K562 (cell line): Measurements from ENCODE around the gene SFXN2. TPM values are rescaled to one million over a fixed set of nuclear protein-coding genes. Genes with fewer than 3 reads are reported as not detected.
A peak's percentile ranks its signal among the peaks of the same experiment; 100 is the strongest.

Source experiments
- ASH1L ChIP-seq: fragments of 450-650 bp; IDR thresholded peaks from 2 replicates; pipeline ENCODE4 v1.6.1; 2018; ENCODE audit warnings: borderline replicate concordance, mild to moderate bottlenecking, low read depth; ENCODE audit not compliant: partially characterized antibody
- BDP1 ChIP-seq: IDR thresholded peaks from 3 replicates; pipeline ENCODE4 v1.6.1; 2011; ENCODE audit not compliant: insufficient read length, insufficient read depth
- CTBP1 ChIP-seq: fragments of 450-650 bp; IDR thresholded peaks from 2 replicates; pipeline ENCODE4 v1.6.1; 2016; ENCODE audit warnings: borderline replicate concordance
- ESRRA ChIP-seq: fragments of 450-650 bp; IDR thresholded peaks from 2 replicates; pipeline ENCODE4 v1.6.1; 2014; ENCODE audit warnings: low read depth, mild to moderate bottlenecking, moderate library complexity, borderline replicate concordance
- FOSL1 ChIP-seq: fragments of 200-800 bp; sonication (Bioruptor generic); conservative IDR thresholded peaks from 2 replicates; pipeline ENCODE4 v1.6.1; 2016; ENCODE audit warnings: missing genetic modification characterization, missing compliant biosample characterization
- KLF1 ChIP-seq: fragments of 450-650 bp; IDR thresholded peaks from 2 replicates; pipeline ENCODE4 v1.6.1; 2016; ENCODE audit warnings: missing genetic modification characterization, missing compliant biosample characterization
- MAX ChIP-seq: sonication (generic); formaldehyde crosslinking; IDR thresholded peaks from 2 replicates; pipeline ENCODE4 v1.9.0; 2022; ENCODE audit warnings: mild to moderate bottlenecking, missing genetic modification reagents
- PPARD ChIP-seq: fragments of 250-450 bp; sonication (Bioruptor Pico); IDR thresholded peaks from 2 replicates; pipeline ENCODE4 v1.8.0; 2022; ENCODE audit warnings: inconsistent platforms, mild to moderate bottlenecking, moderate library complexity
- PRMT5 ChIP-seq: sonication (generic); formaldehyde crosslinking; IDR thresholded peaks from 2 replicates; pipeline ENCODE4 v1.5.0; 2020; ENCODE audit warnings: missing genetic modification reagents
- SMAD1 ChIP-seq: fragments of 150-350 bp; IDR thresholded peaks from 2 replicates; pipeline ENCODE4 v1.6.1; 2014; ENCODE audit warnings: low read length, low read depth; ENCODE audit not compliant: partially characterized antibody
- TAF1 ChIP-seq: IDR thresholded peaks from 2 replicates; pipeline ENCODE4 v1.6.1; 2011; ENCODE audit warnings: mild to moderate bottlenecking, low read length, moderate library complexity; ENCODE audit not compliant: insufficient read depth, control insufficient read depth, severe bottlenecking; ENCODE audit errors: extremely low read depth
- ZKSCAN1 ChIP-seq: fragments of 150-350 bp; IDR thresholded peaks from 2 replicates; pipeline ENCODE4 v1.6.1; 2016; ENCODE audit warnings: low read depth, low read length
- ZNF23 ChIP-seq: fragments of 250-450 bp; sonication (Bioruptor Pico); IDR thresholded peaks from 2 replicates; pipeline ENCODE4 v1.4.0; 2020; ENCODE audit warnings: mild to moderate bottlenecking
- ZNF431 ChIP-seq: sonication (generic); formaldehyde crosslinking; IDR thresholded peaks from 2 replicates; pipeline ENCODE4 v1.8.0; 2022; ENCODE audit warnings: mild to moderate bottlenecking, missing genetic modification reagents
- ZNF586 ChIP-seq: fragments of 450-650 bp; formaldehyde crosslinking; conservative IDR thresholded peaks from 2 replicates; pipeline ENCODE4 v1.4.0; 2020; ENCODE audit warnings: mild to moderate bottlenecking, moderate library complexity
- polyA plus RNA-seq, 8 experiments: library from polyadenylated mRNA; depleted of rRNA in 4 of 8; stranded (reverse) in 5 of 8; unstranded in 3 of 8; fragments of >200 nt; fragmentation: Nextera tagmentation in 2 of 8; fragmentation: Illumina TruSeq in 1 of 8; extraction: Ambion mirVana in 2 of 8; extraction: Trizol in 1 of 8; gene quantifications; 2 replicates each; pipeline versions ENCODE4 v1.2.1 to v1.2.3, GENCODE V29; 2011 to 2014; ENCODE audit warnings: inconsistent platforms in 1 of 8, missing spikeins in 1 of 8
- total RNA-seq, 7 experiments: library from RNA; depleted of rRNA in 6 of 7; stranded (reverse); fragments of >200 nt in 6 of 7; fragmentation: Illumina TruSeq in 2 of 7; extraction: Trizol in 2 of 7; gene quantifications; 2 replicates each; pipeline versions ENCODE4 v1.2.1 to v1.2.3, GENCODE V29; 2011 to 2021; ENCODE audit warnings: low replicate concordance in 1 of 7
- TF ChIP-seq, protein P1 (sequence below), 2 experiments: fragments of 450-650 bp in 1 of 2; IDR thresholded peaks; 2 replicates each; pipeline ENCODE4 v1.6.1; 2011 to 2017; ENCODE audit warnings: low read depth in 2 of 2, antibody characterized with exemption in 1 of 2, borderline replicate concordance in 1 of 2, low read length in 1 of 2, mild to moderate bottlenecking in 1 of 2, mixed read lengths in 1 of 2; ENCODE audit not compliant: control insufficient read depth in 1 of 2
- TF ChIP-seq, protein P2 (sequence below): IDR thresholded peaks from 2 replicates; pipeline ENCODE4 v1.6.1; 2011; ENCODE audit not compliant: insufficient read length; ENCODE audit errors: extremely low read depth

The SFXN2 gene
- total and polyA plus RNA-seq, 9 of the 15 experiments (the other 6 are each of a cell fraction or from before 2014, with no cell fraction given) = 7.3 to 23.8 (median 15.7) TPM

GRCh38 chr10:102710609-102711008, 3.8 kb upstream of the SFXN2 start (continued):
- TF ChIP-seq BDP1 = no peak
- TF ChIP-seq TAF1 = no peak
- no peak for TF ChIP-seq MAX (CRISPR knock-in tag)
- no peak for TF ChIP-seq ZKSCAN1
- peak; percentile 66 for TF ChIP-seq FOSL1 (tag)
- no peak for TF ChIP-seq KLF1 (tag)
- TF ChIP-seq SMAD1 = no peak
- peak; percentile 27; the same call in 1 of the 2 replicates for TF ChIP-seq ESRRA
- TF ChIP-seq, protein P1, sequence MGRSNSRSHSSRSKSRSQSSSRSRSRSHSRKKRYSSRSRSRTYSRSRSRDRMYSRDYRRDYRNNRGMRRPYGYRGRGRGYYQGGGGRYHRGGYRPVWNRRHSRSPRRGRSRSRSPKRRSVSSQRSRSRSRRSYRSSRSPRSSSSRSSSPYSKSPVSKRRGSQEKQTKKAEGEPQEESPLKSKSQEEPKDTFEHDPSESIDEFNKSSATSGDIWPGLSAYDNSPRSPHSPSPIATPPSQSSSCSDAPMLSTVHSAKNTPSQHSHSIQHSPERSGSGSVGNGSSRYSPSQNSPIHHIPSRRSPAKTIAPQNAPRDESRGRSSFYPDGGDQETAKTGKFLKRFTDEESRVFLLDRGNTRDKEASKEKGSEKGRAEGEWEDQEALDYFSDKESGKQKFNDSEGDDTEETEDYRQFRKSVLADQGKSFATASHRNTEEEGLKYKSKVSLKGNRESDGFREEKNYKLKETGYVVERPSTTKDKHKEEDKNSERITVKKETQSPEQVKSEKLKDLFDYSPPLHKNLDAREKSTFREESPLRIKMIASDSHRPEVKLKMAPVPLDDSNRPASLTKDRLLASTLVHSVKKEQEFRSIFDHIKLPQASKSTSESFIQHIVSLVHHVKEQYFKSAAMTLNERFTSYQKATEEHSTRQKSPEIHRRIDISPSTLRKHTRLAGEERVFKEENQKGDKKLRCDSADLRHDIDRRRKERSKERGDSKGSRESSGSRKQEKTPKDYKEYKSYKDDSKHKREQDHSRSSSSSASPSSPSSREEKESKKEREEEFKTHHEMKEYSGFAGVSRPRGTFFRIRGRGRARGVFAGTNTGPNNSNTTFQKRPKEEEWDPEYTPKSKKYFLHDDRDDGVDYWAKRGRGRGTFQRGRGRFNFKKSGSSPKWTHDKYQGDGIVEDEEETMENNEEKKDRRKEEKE (IDR thresholded peaks at IDR 0.05; ENCODE audit: borderline replicate concordance in 1 of 2, control insufficient read depth in 1 of 2, low read depth in 2 of 2, low read length in 1 of 2) = no peak
- TF ChIP-seq ZNF586 (CRISPR knock-in tag) = no peak
- TF ChIP-seq PPARD (CRISPR knock-in tag) = no peak
- TF ChIP-seq ZNF23 (CRISPR knock-in tag) = no peak
- no peak for TF ChIP-seq ZNF431 (CRISPR knock-in tag)
- TF ChIP-seq PRMT5 (CRISPR knock-in tag) = no peak
- TF ChIP-seq ASH1L = no peak
- TF ChIP-seq, protein P2, sequence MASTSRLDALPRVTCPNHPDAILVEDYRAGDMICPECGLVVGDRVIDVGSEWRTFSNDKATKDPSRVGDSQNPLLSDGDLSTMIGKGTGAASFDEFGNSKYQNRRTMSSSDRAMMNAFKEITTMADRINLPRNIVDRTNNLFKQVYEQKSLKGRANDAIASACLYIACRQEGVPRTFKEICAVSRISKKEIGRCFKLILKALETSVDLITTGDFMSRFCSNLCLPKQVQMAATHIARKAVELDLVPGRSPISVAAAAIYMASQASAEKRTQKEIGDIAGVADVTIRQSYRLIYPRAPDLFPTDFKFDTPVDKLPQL = no peak
- peak; percentile 25; the same call in 1 of the 2 replicates for TF ChIP-seq CTBP1
